GM19438 (cell line): Measurements from ENCODE around the gene PSMA7.

Source experiments
- ATAC-seq: cut with Tn5 transposase; IDR thresholded peaks from one replicate; pipeline ENCODE4 v1.9.1; 2021; ENCODE audit warnings: low read depth; ENCODE audit not compliant: unreplicated experiment

Gene PSMA7

GRCh38 chr20:62172666-62173065 lies 29.5 kb upstream of the PSMA7 start:
- no peak for ATAC-seq

DNA sequence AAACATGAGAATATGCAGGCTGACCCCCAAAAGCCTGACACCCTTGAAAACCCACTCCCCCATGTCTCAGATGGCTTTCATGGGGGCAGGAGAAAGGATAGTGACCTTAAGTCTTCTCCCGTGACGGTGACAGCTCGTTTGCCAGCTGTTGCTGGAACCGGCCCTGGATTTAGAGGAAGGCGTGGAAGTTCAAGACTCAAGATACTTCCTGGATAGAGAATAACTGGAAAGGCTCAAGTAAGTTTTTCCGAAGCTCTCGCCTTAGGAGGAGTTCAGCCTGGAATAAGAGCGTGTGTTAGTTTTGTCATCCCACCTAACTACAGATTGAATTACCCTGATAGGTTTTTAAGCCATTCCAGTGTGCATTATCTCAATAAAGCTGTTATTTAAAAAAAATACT lies 28.1 kb upstream of the PSMA7 start:
- no peak for ATAC-seq

DNA sequence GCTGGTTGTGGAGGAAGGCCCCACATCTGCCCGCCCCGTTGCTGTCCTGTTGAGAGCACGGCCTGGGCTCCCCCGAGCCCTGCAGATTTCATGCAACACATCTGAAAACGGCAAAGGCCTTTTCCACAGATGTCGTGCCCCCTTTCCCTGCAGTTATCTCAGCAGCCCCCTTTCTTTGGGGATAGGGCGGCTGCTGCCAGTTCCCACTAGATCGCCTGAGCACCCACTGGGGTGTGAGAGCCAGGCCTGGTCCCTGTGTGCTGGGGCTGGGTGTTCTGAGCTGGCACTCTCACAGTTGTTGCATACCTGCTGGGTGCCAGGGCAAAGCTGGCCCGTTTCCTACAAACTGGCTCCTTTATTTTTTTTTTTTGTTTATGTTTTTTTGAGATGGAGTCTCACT lies 27.3 kb upstream of the PSMA7 start:
- no peak for ATAC-seq

DNA sequence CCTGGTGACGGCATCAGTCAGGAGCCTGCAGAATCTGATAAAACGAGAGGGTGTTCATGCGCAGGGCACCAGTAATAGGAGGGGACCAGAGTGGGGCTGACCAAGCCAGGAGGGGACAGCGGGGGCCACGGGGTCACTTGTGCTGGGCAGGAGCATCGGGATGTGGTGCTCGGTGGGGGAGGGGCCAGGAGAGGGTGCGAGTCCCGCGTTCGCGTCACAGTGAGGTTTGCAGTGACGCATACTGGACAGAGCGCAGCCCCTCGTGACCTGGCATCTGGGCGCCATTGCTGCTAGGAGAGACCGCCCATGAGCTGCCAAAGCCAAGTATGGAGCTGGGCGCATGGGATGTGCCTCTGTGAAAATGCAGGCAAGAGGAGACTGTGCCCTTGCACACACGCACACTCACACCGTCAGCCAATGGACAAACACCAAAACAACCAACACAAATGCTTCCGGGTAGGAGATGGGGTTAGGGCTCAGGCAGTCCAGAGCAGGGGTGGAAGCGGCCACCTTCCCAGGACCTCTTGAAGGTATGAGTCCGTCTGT lies 25.8 kb upstream of the PSMA7 start:
- no peak for ATAC-seq

DNA sequence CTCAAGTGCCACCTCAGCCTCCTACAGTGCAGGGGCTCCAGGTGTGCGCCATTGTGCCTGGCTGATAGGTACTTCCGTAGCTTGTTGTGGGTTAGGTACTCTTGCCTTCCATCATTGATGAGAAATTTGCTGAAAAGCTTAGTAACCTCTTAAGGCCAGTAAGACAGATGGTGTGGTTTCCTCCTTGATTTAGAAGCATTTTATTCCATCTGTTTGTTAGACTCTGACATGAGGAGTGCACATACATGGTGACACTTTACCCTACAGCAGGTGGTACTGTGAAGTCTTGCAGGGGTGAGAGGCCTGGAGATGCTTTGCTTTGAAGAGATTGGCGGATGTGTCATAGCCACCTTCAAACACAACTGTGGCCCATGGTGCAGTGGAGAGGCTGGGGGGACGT lies 24.9 kb upstream of the PSMA7 start:
- no peak for ATAC-seq

- no peak for ATAC-seq
These were observed 24.3 kb upstream of the PSMA7 start for GRCh38 chr20:62167474-62167873.

DNA sequence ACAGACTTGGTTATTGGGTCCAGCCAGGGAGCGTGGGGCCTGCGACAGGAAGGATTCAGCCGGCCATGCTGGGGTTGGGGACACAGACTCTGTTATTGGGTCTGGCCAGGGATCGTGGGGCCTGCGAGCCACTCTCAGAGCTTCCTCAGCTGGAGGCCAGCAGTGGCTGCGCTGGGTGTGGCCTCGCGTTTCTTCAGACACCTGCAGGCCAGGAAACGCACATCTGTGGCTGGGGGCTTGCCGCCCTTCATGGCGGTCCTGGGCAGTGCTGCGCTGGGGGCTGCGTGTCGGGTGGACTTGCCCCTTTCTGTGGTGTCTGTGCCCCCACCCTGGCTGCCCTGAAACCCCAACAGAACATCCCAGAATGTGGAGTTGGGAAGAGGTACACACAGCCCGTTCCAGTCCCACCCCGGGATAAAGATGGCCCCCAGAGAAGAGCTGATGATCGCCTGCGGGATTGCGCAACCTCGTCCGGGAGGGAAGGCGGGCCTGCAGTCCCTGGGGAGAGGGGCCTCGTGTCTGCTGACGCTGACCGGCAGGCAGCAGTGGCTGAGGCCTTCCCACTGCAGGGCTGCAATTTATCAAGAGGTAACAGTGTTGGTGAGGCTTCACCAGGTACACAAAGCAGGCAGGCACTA lies 22.7 kb upstream of the PSMA7 start:
- no peak for ATAC-seq

DNA sequence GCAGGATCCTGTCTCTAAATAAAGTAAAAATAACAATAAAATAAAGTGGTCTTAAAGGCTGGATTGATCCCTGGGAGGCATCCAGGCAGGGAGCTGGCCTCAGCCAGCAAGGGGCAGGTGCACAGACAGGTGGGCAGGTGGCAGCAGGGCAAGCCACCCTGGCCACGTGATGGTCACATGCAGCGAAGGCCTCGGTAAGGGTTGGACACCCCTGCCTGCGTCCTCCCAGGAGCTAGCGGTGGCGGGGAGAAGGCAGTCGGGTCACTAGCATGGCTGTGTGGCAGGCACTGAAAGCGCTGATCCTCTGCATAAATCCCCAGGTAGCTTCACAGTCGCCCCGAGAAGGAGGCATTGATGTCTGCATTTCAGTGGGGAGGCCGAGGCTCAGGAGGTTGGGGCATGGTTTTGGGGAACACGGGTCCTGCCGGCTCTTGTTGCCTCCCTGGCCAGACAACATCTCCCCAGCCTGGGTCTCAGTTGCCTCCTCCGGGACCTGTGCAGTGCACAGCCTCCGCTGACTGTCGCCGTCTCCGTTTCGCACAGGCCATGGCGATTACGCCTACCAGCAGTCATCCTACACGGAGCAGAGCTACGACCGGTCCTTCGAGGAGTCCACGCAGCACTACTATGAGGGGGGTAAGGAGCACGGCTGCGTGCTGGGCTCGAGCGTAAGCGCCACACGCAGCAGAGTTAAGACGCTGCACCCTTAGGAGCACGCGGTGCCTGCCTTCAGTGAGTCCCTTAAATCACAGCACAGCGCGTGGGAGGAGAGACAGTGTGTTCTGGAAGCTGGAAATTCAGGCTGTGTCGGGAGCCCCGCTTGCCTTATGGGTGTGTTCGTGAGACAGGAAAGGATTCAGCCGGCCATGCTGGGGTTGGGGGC lies 21.9 kb upstream of the PSMA7 start:
- no peak for ATAC-seq

GRCh38 chr20:62163986-62164762 lies 21.0 kb upstream of the PSMA7 start:
- no peak for ATAC-seq

- no peak for ATAC-seq
These were observed 20.3 kb upstream of the PSMA7 start for GRCh38 chr20:62163485-62163865.

- no peak for ATAC-seq
These were observed 19.7 kb upstream of the PSMA7 start for GRCh38 chr20:62162765-62163484.

- no peak for ATAC-seq
These were observed 18.2 kb upstream of the PSMA7 start for GRCh38 chr20:62161347-62161746.

- ATAC-seq, result no peak
These were observed 17.7 kb upstream of the PSMA7 start for GRCh38 chr20:62160876-62161275.

DNA sequence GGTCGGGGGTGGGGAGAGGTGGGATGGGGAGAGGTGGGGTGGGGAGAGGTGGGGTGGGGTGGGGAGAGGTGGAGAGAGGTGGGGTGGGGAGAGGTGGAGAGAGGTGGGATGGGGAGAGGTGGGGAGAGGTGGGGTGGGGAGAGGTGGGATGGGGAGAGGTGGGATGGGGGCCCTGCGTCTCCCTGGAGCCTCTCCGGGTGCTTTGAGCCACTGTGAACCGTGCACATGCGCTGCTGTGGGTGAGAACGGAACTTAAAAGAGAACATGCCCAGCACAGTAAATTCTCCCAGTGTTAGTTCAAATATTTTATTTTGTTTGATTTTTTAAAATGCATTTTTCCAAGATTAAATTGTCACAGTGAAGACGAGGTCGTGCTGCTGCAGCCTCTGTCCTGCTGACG lies 17.1 kb upstream of the PSMA7 start:
- no peak for ATAC-seq

GRCh38 chr20:62159839-62160238 lies 16.6 kb upstream of the PSMA7 start:
- no peak for ATAC-seq

DNA sequence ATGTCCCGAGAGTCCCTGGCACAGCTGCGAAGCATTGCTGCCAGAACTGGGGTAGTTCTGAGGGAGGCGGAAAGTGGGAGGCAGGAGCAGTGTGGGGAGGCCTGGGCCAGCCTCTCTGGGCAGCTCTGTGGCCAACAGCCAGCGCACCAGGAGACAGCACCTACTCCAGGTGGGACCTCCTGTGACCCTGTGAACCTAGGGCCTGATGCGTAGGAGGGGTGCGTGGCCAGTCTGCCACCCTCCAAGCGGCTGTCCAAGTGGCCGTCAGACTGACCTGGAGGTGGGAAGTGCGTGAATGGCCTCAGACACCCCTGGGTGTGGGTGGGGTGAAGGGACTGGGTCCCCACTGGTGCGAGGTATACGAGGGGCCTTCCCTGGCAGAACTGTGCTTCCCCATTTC lies 15.9 kb upstream of the PSMA7 start:
- no peak for ATAC-seq

- no peak for ATAC-seq
These were observed 15.3 kb upstream of the PSMA7 start for GRCh38 chr20:62158541-62158940.

GRCh38 chr20:62158088-62158400 lies 14.8 kb upstream of the PSMA7 start:
- no peak for ATAC-seq

DNA sequence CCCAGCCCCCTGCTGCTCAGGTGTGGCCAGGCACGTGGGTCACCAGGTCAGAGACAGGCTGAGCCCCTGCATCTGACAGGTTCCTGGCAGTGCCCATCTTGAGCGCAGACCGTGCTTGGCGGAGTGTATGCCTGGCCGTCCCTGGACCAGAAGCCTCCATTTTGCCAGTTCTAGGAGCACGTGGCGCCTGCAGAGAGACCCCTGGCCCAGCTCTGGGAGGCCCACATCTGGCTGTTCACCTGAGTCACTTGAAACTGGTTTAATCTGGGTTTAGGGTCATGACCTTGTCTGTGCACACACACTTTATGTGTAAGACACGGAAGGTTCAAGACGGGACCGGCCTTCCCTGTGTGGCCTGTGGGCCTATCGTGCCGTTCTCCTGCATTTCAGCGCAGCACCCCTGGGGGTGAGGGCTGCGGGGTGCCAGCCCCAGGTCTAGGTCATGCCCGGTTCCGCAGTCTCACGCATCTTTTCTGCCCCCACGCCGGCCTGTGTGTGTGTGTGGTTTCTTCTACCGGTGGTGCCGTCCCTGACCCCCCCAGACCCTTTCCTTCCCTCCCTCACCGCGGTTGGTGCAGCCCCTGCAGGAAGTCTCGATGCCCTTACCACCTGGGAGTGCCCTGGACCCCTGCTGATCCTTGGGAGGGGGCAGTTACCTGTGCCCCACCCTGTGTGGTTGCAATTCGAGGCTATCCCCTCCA lies 14.3 kb upstream of the PSMA7 start:
- ATAC-seq, result no peak
